Endothelial cell of umbilical vein (primary cell): Measurements from ENCODE around the gene GRK5. TPM values are rescaled to one million over a fixed set of nuclear protein-coding genes. Genes with fewer than 3 reads are reported as not detected.
"Not testable (repeated sequence)": the region's sequence is repeated elsewhere in the genome, so short reads cannot be mapped to it uniquely, and the experiment has no call there.

ENCODE experiments used
- BruUV-seq: library from RNA; stranded (reverse); fragments of 400-500 nt; replicated peaks from 2 replicates; lab custom pipeline; 2021; lab: Mats Ljungman, UMichigan
- CTCF ChIA-PET: fragments of 300-600, 350-600 bp; sonication (Branson Sonifier 250); formaldehyde crosslinking; loops from one replicate; lab custom pipeline; 2021; ENCODE audit warnings: antibody characterized with exemption, inconsistent platforms; lab: Charles Lee
- POLR2A ChIA-PET: fragments of 300-600, 350-600 bp; sonication (Branson Sonifier 250); formaldehyde crosslinking; loops from one replicate; lab custom pipeline; 2021; ENCODE audit warnings: antibody characterized with exemption, inconsistent platforms; lab: Charles Lee
- DNase-seq: peaks from one replicate; pipeline ENCODE4 v3.0.0-alpha.2; 2011; ENCODE audit warnings: low read depth, low spot score
- FAIRE-seq: peaks from 2 replicates; lab custom pipeline; 2011; peaks lifted over from hg19 to GRCh38; lab: Jason Lieb, UNC
- H2AFZ ChIP-seq: 2 replicates; pipeline ENCODE4 v1.6.0; 2012; ENCODE audit warnings: low read depth, low read length, control low read depth, inconsistent platforms
- H3K27ac ChIP-seq: 2 replicates; pipeline ENCODE4 v1.5.1; 2011; ENCODE audit warnings: low read depth, mild to moderate bottlenecking, control low read depth, low read length, moderate library complexity; ENCODE audit not compliant: insufficient read depth
- H3K27me3 ChIP-seq, 2 experiments: 2 replicates each; pipeline versions ENCODE4 v1.6.0 to v1.6.1; 2011; ENCODE audit warnings: low read length in 2 of 2, mixed read lengths in 1 of 2; ENCODE audit not compliant: control insufficient read depth in 2 of 2, insufficient read depth in 2 of 2
- H3K36me3 ChIP-seq, 2 experiments: 2 replicates in 1 of 2; 3 replicates in 1 of 2; pipeline ENCODE4 v1.5.1; 2011; ENCODE audit warnings: low read length in 2 of 2, mild to moderate bottlenecking in 1 of 2, moderate library complexity in 1 of 2; ENCODE audit not compliant: control insufficient read depth in 2 of 2, insufficient read depth in 2 of 2; ENCODE audit errors: extremely low read depth in 1 of 2
- H3K4me1 ChIP-seq: 3 replicates; pipeline ENCODE4 v1.5.1; 2011; ENCODE audit warnings: mild to moderate bottlenecking, low read length; ENCODE audit not compliant: control insufficient read depth, insufficient read depth; ENCODE audit errors: extremely low read depth
- H3K4me2 ChIP-seq: 2 replicates; pipeline ENCODE4 v1.6.1; 2011; ENCODE audit warnings: low read length, control low read depth, mixed read lengths; ENCODE audit not compliant: insufficient read depth
- H3K4me3 ChIP-seq, 3 experiments: fragments of 200-600 bp in 1 of 3; sonication (generic), shearing (Covaris generic) in 1 of 3; replicated peaks in 1 of 3; 2 replicates each; pipeline ENCODE4 v1.5.1; 2011 to 2016; ENCODE audit warnings: control low read depth in 3 of 3, low read length in 3 of 3, mild to moderate bottlenecking in 2 of 3, inconsistent platforms in 1 of 3, low read depth in 1 of 3, moderate library complexity in 1 of 3; ENCODE audit not compliant: insufficient read depth in 1 of 3
- H3K79me2 ChIP-seq: 2 replicates; pipeline ENCODE4 v1.6.0; 2012; ENCODE audit warnings: low read length, inconsistent platforms; ENCODE audit not compliant: control insufficient read depth, insufficient read depth
- H3K9ac ChIP-seq: replicated peaks from 2 replicates; pipeline ENCODE3; 2011; ENCODE audit warnings: low read length, control low read depth; ENCODE audit not compliant: insufficient read depth; ENCODE audit errors: extremely low read depth
- H3K9me1 ChIP-seq: replicated peaks from 3 replicates; pipeline ENCODE4 v1.6.0; 2011; ENCODE audit warnings: mild to moderate bottlenecking, low read length; ENCODE audit not compliant: control insufficient read depth, insufficient read depth; ENCODE audit errors: extremely low read depth
- H3K9me3 ChIP-seq: replicated peaks from 2 replicates; pipeline ENCODE4 v1.5.1; 2012; ENCODE audit warnings: low read length, inconsistent platforms; ENCODE audit not compliant: control insufficient read depth, insufficient read depth
- H4K20me1 ChIP-seq: replicated peaks from 2 replicates; pipeline ENCODE3; 2011; ENCODE audit warnings: mild to moderate bottlenecking, low read length; ENCODE audit not compliant: control insufficient read depth, insufficient read depth; ENCODE audit errors: extremely low read depth
- EZH2 ChIP-seq: IDR thresholded peaks from 2 replicates; pipeline ENCODE4 v1.6.1; 2012; ENCODE audit warnings: borderline replicate concordance, low read depth, mild to moderate bottlenecking, moderate library complexity, low read length, inconsistent platforms; ENCODE audit not compliant: severe bottlenecking
- FOS ChIP-seq: IDR thresholded peaks from 2 replicates; pipeline ENCODE4 v1.6.1; 2011; ENCODE audit warnings: mild to moderate bottlenecking, low read length, moderate library complexity, borderline replicate concordance; ENCODE audit not compliant: insufficient read depth
- GATA2 ChIP-seq: IDR thresholded peaks from 2 replicates; pipeline ENCODE4 v1.7.0; 2011; ENCODE audit warnings: low read depth, mild to moderate bottlenecking, moderate library complexity, mixed read lengths, low read length; ENCODE audit not compliant: insufficient read length, insufficient read depth
- JUN ChIP-seq: IDR thresholded peaks from 2 replicates; pipeline ENCODE4 v1.6.1; 2011; ENCODE audit warnings: borderline replicate concordance, low read depth; ENCODE audit not compliant: insufficient read length, insufficient read depth
- MYC ChIP-seq: IDR thresholded peaks from one replicate; pipeline ENCODE4 v1.6.1; 2011; ENCODE audit warnings: mild to moderate bottlenecking, low read depth, low read length
- POLR2A ChIP-seq: IDR thresholded peaks from 2 replicates; pipeline ENCODE4 v1.6.1; 2012; ENCODE audit warnings: low read depth, mild to moderate bottlenecking, control low read depth, low read length
- POLR2AphosphoS5 ChIP-seq: IDR thresholded peaks from 2 replicates; pipeline ENCODE4 v1.6.1; 2012; ENCODE audit warnings: low read depth, mild to moderate bottlenecking, control low read depth, low read length, moderate library complexity; ENCODE audit not compliant: insufficient read depth
- dilution Hi-C: fragments of 300-500 bp; cut with MboI; formaldehyde crosslinking; loops from one replicate; pipeline ENCODE4 v1.15.0; 2019; ENCODE audit warnings: low sequenced_read_pairs; ENCODE audit not compliant: extremely low pct_ligation_motif_present
- intact Hi-C: fragments of 100-400 bp; cut with micrococcal nuclease; formaldehyde crosslinking; loops from one replicate; pipeline ENCODE4 v1.10.0; 2022
- polyA plus RNA-seq, 4 experiments: library from polyadenylated mRNA; depleted of rRNA in 3 of 4; stranded (reverse) in 3 of 4; unstranded in 1 of 4; fragments of >200 nt; gene quantifications; 2 replicates each; pipeline versions ENCODE4 v1.2.1 to v1.2.3, GENCODE V29; 2011 to 2012; ENCODE audit warnings: missing spikeins in 1 of 4
- total RNA-seq: library from RNA; stranded (reverse); gene quantifications from 2 replicates; pipeline ENCODE4 v1.2.3, GENCODE V29; 2021
- TF ChIP-seq, protein P1 (sequence below), 2 donors: IDR thresholded peaks; 1 replicate in 1 of 2; 2 replicates in 1 of 2; pipeline ENCODE4 v1.5.1; 2011; ENCODE audit warnings: low read length in 2 of 2, mild to moderate bottlenecking in 2 of 2, moderate library complexity in 2 of 2, control low read depth in 1 of 2, inconsistent platforms in 1 of 2, low read depth in 1 of 2; ENCODE audit not compliant: insufficient read depth in 1 of 2; ENCODE audit errors: extremely low read depth in 1 of 2
- TF ChIP-seq, protein P2 (sequence below): IDR thresholded peaks from 2 replicates; pipeline ENCODE4 v1.6.1; 2011; ENCODE audit not compliant: insufficient read depth, insufficient read length

The GRK5 gene
- total and polyA plus RNA-seq, 2 donors (not counting 3 experiments of a cell fraction or from before 2014, with no cell fraction given) = 13.1 to 29.5 TPM

GRCh38 chr10:119270762-119271366 lies 63.5 kb downstream of the GRK5 start:
- Histone ChIP-seq H3K4me3 (no peak overlapping the region), H2AFZ (peak overlapping the region; percentile 10), H3K79me2 (no peaks in the 10 kb centered on the region), H3K36me3 (no peaks in the 10 kb centered on the region), H3K9me1 (no peaks in the 10 kb centered on the region), H3K9ac (peak overlapping the region; percentile 85), H3K9me3 (no peaks in the 10 kb centered on the region), H3K4me2 (peak overlapping the region; percentile 71), H4K20me1 (no peaks in the 10 kb centered on the region), H3K27ac (peak overlapping the region; percentile 77), H3K4me1 (peaks cover 34% of the 10 kb centered on the region), H3K27me3 (no peaks in the 10 kb centered on the region)
- dilution Hi-C loops (no loop called here), intact Hi-C loops (loop anchor here (1.0 to 2.0 kb wide), 11 partner anchors 20 to 174 kb away; no protein-coding TSS in a partner anchor)
- no peak for FAIRE-seq
- ChIA-PET POLR2A (interaction anchor here (0.6 to 1.8 kb wide), 9 partner anchors 18 to 213 kb away, joined by 3 to 6 read pairs (median 4); partner anchors contain the start of gene GRK5), CTCF (interaction anchor here (0.5 to 3.6 kb wide), 26 partner anchors 9 to 219 kb away, joined by 3 to 80 read pairs (median 6); partner anchors contain the start of gene GRK5)
- DNase-seq = no peak
- no TSS peak for BruUV-seq
- TF ChIP-seq FOS (no peak), JUN (no peak), GATA2 (peak; percentile 48), EZH2 (no peak), MYC (no peak), POLR2AphosphoS5 (no peak), POLR2A (peak; percentile 56)
- TF ChIP-seq, protein P1, sequence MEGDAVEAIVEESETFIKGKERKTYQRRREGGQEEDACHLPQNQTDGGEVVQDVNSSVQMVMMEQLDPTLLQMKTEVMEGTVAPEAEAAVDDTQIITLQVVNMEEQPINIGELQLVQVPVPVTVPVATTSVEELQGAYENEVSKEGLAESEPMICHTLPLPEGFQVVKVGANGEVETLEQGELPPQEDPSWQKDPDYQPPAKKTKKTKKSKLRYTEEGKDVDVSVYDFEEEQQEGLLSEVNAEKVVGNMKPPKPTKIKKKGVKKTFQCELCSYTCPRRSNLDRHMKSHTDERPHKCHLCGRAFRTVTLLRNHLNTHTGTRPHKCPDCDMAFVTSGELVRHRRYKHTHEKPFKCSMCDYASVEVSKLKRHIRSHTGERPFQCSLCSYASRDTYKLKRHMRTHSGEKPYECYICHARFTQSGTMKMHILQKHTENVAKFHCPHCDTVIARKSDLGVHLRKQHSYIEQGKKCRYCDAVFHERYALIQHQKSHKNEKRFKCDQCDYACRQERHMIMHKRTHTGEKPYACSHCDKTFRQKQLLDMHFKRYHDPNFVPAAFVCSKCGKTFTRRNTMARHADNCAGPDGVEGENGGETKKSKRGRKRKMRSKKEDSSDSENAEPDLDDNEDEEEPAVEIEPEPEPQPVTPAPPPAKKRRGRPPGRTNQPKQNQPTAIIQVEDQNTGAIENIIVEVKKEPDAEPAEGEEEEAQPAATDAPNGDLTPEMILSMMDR (IDR thresholded peaks at IDR 0.05; ENCODE audit: extremely low read depth in 1 of 2, insufficient read depth in 1 of 2, low read depth in 1 of 2, low read length in 2 of 2) = no peak
- TF ChIP-seq, protein P2, sequence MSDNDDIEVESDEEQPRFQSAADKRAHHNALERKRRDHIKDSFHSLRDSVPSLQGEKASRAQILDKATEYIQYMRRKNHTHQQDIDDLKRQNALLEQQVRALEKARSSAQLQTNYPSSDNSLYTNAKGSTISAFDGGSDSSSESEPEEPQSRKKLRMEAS = peak; percentile 42

- H3K4me2 ChIP-seq, H4K20me1 ChIP-seq, H3K79me2 ChIP-seq, dilution Hi-C loops, DNase-seq, BruUV-seq, H3K9ac ChIP-seq, H3K9me3 ChIP-seq, H2AFZ ChIP-seq, H3K4me3 ChIP-seq, H3K36me3 ChIP-seq, H3K9me1 ChIP-seq, FAIRE-seq, H3K27me3 ChIP-seq, intact Hi-C loops: not testable (repeated sequence)
- CTCF ChIA-PET = interaction anchor here (1.0 to 3.6 kb wide), 11 partner anchors 21 to 172 kb away, joined by 3 to 80 read pairs (median 12); partner anchors contain the start of gene GRK5
- Histone ChIP-seq H3K4me1 (peaks cover 34% of the 10 kb centered on the region), H3K27ac (peak overlapping the region; percentile 77)
- POLR2A ChIA-PET = interaction anchor here (1.1 kb wide), 1 partner anchor 167 kb away, joined by 5 read pairs; no protein-coding TSS in a partner anchor
Observed at GRCh38 chr10:119272338-119272734, 65.0 kb downstream of the GRK5 start.
